ENCODE data around the gene TNK1.

TNK1 gene

DNA sequence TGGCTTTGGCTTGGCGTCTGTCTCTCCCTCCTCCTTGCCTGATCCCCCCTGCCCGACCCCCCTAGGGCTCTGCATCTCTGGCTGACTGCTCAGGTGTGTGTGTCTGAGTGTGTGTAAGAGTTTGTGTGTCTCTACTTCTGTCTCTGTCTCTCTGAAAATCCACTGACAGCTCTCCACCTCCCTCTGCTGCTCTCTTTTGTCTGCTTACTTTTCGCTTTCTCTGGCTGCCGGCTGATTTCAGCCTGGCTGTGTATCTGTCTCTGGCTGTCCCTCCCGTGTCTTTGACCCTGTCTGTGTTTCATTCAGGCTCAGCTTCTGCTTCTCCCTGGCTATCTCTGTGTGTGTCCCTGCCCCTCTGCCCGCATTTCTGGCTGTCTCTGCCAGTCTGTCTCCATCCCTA, 35.4 kb downstream of the TNK1 start:
- H3K79me2 ChIP-seq (ENCODE audit: insufficient read depth, low read length): no peaks in the 10 kb centered on the region
- no peaks in the 10 kb centered on the region for H3K36me3 ChIP-seq (ENCODE audit: insufficient read depth, low read length)
- no peak overlapping the region for H3K4me2 ChIP-seq (ENCODE audit: insufficient read depth, low read length)
- no peaks in the 10 kb centered on the region for H3K4me1 ChIP-seq (ENCODE audit: insufficient read depth, low read length)
- H3K9me3 ChIP-seq (ENCODE audit: insufficient read depth, low read length, severe bottlenecking): no peaks in the 10 kb centered on the region
- H4K20me1 ChIP-seq (ENCODE audit: insufficient read depth, low read length): no peaks in the 10 kb centered on the region
- no peak overlapping the region for H3K4me3 ChIP-seq (ENCODE audit: low read depth in 1 of 2, low read length in 2 of 2)
- DNase-seq (no peak), ATAC-seq (ENCODE audit: insufficient read depth, low read depth) (no peak)
- H2AFZ ChIP-seq (ENCODE audit: low read depth, low read length): no peak overlapping the region
- H3K9ac ChIP-seq (ENCODE audit: low read depth, low read length): no peak overlapping the region
- no peaks in the 10 kb centered on the region for H3K27me3 ChIP-seq (ENCODE audit: insufficient read depth, low read length, poor library complexity)
- no peak for TF ChIP-seq EZH2 (IDR thresholded peaks at IDR 0.05; ENCODE audit: borderline replicate concordance, low read depth, low read length, severe bottlenecking)
- TF ChIP-seq CTCF (IDR thresholded peaks at IDR 0.05; ENCODE audit: borderline replicate concordance, extremely low read depth, low read length, poor library complexity, severe bottlenecking): no peak
- no peak overlapping the region for H3K27ac ChIP-seq (ENCODE audit: low read length)

GRCh38 chr17:7417056-7417655, 36.3 kb downstream of the TNK1 start:
- no peaks in the 10 kb centered on the region for H3K27me3 ChIP-seq (ENCODE audit: insufficient read depth, low read length, poor library complexity)
- ATAC-seq (ENCODE audit: insufficient read depth, low read depth) (no peak), DNase-seq (no peak)
- no peaks in the 10 kb centered on the region for H3K9me3 ChIP-seq (ENCODE audit: insufficient read depth, low read length, severe bottlenecking)
- TF ChIP-seq EZH2 (IDR thresholded peaks at IDR 0.05; ENCODE audit: borderline replicate concordance, low read depth, low read length, severe bottlenecking): no peak
- H3K4me2 ChIP-seq (ENCODE audit: insufficient read depth, low read length): no peak overlapping the region
- no peak overlapping the region for H3K27ac ChIP-seq (ENCODE audit: low read length)
- no peaks in the 10 kb centered on the region for H4K20me1 ChIP-seq (ENCODE audit: insufficient read depth, low read length)
- H2AFZ ChIP-seq (ENCODE audit: low read depth, low read length): no peak overlapping the region
- H3K79me2 ChIP-seq (ENCODE audit: insufficient read depth, low read length): no peaks in the 10 kb centered on the region
- no peak overlapping the region for H3K9ac ChIP-seq (ENCODE audit: low read depth, low read length)
- H3K4me3 ChIP-seq (ENCODE audit: low read depth in 1 of 2, low read length in 2 of 2): no peak overlapping the region
- no peaks in the 10 kb centered on the region for H3K4me1 ChIP-seq (ENCODE audit: insufficient read depth, low read length)
- H3K36me3 ChIP-seq (ENCODE audit: insufficient read depth, low read length): no peaks in the 10 kb centered on the region

- Histone ChIP-seq H3K27ac (ENCODE audit: low read length) (no peak overlapping the region), H2AFZ (ENCODE audit: low read depth, low read length) (no peak overlapping the region), H3K4me1 (ENCODE audit: insufficient read depth, low read length) (no peaks in the 10 kb centered on the region), H3K9ac (ENCODE audit: low read depth, low read length) (no peak overlapping the region), H3K79me2 (ENCODE audit: insufficient read depth, low read length) (no peaks in the 10 kb centered on the region), H3K9me3 (ENCODE audit: insufficient read depth, low read length, severe bottlenecking) (no peaks in the 10 kb centered on the region), H3K4me2 (ENCODE audit: insufficient read depth, low read length) (no peak overlapping the region), H3K36me3 (ENCODE audit: insufficient read depth, low read length) (no peaks in the 10 kb centered on the region), H4K20me1 (ENCODE audit: insufficient read depth, low read length) (no peaks in the 10 kb centered on the region), H3K4me3 (ENCODE audit: low read depth in 1 of 2, low read length in 2 of 2) (no peak overlapping the region), H3K27me3 (ENCODE audit: insufficient read depth, low read length, poor library complexity) (no peaks in the 10 kb centered on the region)
- no peak for TF ChIP-seq EZH2 (IDR thresholded peaks at IDR 0.05; ENCODE audit: borderline replicate concordance, low read depth, low read length, severe bottlenecking)
- TF ChIP-seq CTCF (IDR thresholded peaks at IDR 0.05; ENCODE audit: borderline replicate concordance, extremely low read depth, low read length, poor library complexity, severe bottlenecking): no peak
- DNase-seq (no peak), ATAC-seq (ENCODE audit: insufficient read depth, low read depth) (no peak)
Measured at GRCh38 chr17:7418472-7419152, 37.7 kb downstream of the TNK1 start.

DNA sequence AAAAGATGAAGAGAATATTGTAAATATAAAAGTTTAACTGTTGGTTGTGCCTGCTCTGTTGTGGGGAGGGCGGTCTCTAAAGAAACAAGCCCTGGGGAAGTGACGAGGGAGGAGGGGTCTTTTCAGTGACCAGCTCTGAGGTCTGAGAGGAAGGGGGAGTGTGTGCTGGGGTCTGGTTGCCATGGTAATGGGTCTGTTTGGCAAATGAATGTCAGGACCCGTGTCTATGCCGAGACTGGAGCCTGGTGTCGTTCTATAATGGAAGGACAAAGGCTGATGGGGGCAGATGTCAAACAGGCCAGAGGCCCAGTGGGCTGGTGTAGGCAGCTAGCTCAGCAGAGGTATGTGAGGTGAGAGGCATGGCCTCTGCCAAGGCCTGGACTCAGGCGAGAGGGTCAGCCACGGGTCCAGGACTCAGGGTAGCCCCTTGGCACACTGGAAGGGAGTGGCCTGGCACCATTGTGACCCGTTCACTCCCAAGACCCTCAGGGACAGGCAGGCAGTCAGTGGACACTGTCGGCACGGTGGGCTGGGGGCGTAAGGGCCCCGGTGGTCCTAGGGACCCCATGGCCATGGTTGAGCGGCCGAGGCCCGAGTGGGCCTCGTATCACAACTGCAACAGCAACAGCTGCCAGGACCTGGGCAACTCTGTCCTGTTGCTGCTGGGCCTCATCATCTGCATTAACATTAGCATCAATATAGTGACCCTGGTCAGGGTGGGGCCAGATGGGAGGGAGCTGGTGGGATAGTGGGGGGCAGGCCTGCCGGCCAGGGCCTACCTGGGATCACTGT, 39.1 kb downstream of the TNK1 start, which contains the start of gene SPEM1:
SPEM1 (plus strand) TSS at position 506 of the 792 bp plus-strand sequence; CDS start at position 567, 61 bp downstream.
- DNase-seq: no peak
- Histone ChIP-seq H3K36me3 (ENCODE audit: insufficient read depth, low read length) (no peaks in the 10 kb centered on the region), H2AFZ (ENCODE audit: low read depth, low read length) (no peak within 1 kb of the TSS), H3K4me3 (ENCODE audit: low read depth in 1 of 2, low read length in 2 of 2) (no peak within 1 kb of the TSS), H3K4me2 (ENCODE audit: insufficient read depth, low read length) (no peak within 1 kb of the TSS), H4K20me1 (ENCODE audit: insufficient read depth, low read length) (no peaks in the 10 kb centered on the region), H3K27ac (ENCODE audit: low read length) (no peak within 1 kb of the TSS), H3K27me3 (ENCODE audit: insufficient read depth, low read length, poor library complexity) (no peaks in the 10 kb centered on the region), H3K9me3 (ENCODE audit: insufficient read depth, low read length, severe bottlenecking) (no peaks in the 10 kb centered on the region), H3K4me1 (ENCODE audit: insufficient read depth, low read length) (no peaks in the 10 kb centered on the region), H3K79me2 (ENCODE audit: insufficient read depth, low read length) (no peaks in the 10 kb centered on the region), H3K9ac (ENCODE audit: low read depth, low read length) (no peak within 1 kb of the TSS)
- ATAC-seq (ENCODE audit: insufficient read depth, low read depth): no peak
- no peak for TF ChIP-seq EZH2 (IDR thresholded peaks at IDR 0.05; ENCODE audit: borderline replicate concordance, low read depth, low read length, severe bottlenecking)
- no peak for TF ChIP-seq CTCF (IDR thresholded peaks at IDR 0.05; ENCODE audit: borderline replicate concordance, extremely low read depth, low read length, poor library complexity, severe bottlenecking)

All from DND-41 (cell line).